AG04450 (cell line): ENCODE results near the gene CAMSAP2. TPM values are rescaled to one million over a fixed set of nuclear protein-coding genes. Genes with fewer than 3 reads are reported as not detected.

ENCODE experiments used
- CTCF ChIA-PET: fragments of 300-600, 350-600 bp; formaldehyde crosslinking; extraction: SDS; loops from one replicate; lab custom pipeline; 2022; ENCODE audit warnings: antibody characterized with exemption, inconsistent platforms; lab: Charles Lee
- POLR2A ChIA-PET: fragments of 350-600 bp; formaldehyde crosslinking; extraction: SDS; loops from one replicate; lab custom pipeline; 2021; ENCODE audit warnings: antibody characterized with exemption, inconsistent platforms; lab: Yijun Ruan, JAX
- DNase-seq: peaks from one replicate; pipeline ENCODE4 v3.0.0-alpha.2; 2011; ENCODE audit warnings: low read depth, low spot score
- H3K27ac ChIP-seq: one replicate; pipeline ENCODE4 v1.5.1; 2012; ENCODE audit warnings: low read depth, low read length, control low read depth
- H3K27me3 ChIP-seq: one replicate; pipeline ENCODE4 v1.6.0; 2012; ENCODE audit warnings: low read length; ENCODE audit not compliant: control insufficient read depth, insufficient read depth
- H3K4me3 ChIP-seq: 2 replicates; pipeline ENCODE4 v1.5.1; 2011; ENCODE audit warnings: mild to moderate bottlenecking, low read depth, low read length, control low read depth
- H3K9me3 ChIP-seq: 2 replicates; pipeline ENCODE4 v1.5.1; 2012; ENCODE audit warnings: low read length; ENCODE audit not compliant: control insufficient read depth, insufficient read depth
- polyA plus RNA-seq: library from polyadenylated mRNA; depleted of rRNA; stranded (reverse); fragments of >200 nt; gene quantifications from 2 replicates; pipeline ENCODE4 v1.2.3, GENCODE V29; 2011
- TF ChIP-seq, protein P1 (sequence below): IDR thresholded peaks from 2 replicates; pipeline ENCODE4 v1.5.1; 2011; ENCODE audit warnings: low read depth, low read length, control low read depth, inconsistent platforms

The CAMSAP2 gene
- polyA plus RNA-seq, 1 experiment = 24.2 TPM

DNA sequence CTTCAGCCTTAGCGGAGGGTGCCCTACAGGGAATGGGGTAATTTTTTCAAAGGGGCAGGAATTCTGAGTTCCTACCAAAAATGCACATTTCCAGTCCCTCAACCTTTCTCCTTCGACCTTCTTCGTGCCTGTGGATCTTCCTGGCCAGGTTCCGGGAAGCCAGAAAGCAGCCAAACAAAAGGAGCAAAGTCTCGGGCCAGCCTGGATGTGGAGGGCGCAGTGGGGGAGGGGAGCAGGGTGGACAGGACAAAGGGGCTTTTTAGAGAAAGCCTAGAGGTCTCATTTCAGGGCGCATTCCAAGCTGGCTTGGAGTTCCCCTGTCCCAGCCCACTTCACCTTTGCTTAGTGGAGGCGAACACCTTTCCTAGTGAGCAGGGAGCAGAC is 153.1 kb downstream of the CAMSAP2 start:
- no peaks in the 10 kb centered on the region; the same call in 1 of the 2 replicates for H3K9me3 ChIP-seq
- H3K27ac ChIP-seq = no peak overlapping the region
- TF ChIP-seq, protein P1, sequence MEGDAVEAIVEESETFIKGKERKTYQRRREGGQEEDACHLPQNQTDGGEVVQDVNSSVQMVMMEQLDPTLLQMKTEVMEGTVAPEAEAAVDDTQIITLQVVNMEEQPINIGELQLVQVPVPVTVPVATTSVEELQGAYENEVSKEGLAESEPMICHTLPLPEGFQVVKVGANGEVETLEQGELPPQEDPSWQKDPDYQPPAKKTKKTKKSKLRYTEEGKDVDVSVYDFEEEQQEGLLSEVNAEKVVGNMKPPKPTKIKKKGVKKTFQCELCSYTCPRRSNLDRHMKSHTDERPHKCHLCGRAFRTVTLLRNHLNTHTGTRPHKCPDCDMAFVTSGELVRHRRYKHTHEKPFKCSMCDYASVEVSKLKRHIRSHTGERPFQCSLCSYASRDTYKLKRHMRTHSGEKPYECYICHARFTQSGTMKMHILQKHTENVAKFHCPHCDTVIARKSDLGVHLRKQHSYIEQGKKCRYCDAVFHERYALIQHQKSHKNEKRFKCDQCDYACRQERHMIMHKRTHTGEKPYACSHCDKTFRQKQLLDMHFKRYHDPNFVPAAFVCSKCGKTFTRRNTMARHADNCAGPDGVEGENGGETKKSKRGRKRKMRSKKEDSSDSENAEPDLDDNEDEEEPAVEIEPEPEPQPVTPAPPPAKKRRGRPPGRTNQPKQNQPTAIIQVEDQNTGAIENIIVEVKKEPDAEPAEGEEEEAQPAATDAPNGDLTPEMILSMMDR = no peak
- H3K4me3 ChIP-seq = no peak overlapping the region
- POLR2A ChIA-PET = interaction anchor here (1.0 kb wide), 1 partner anchor 12 kb away, joined by 8 read pairs; no protein-coding TSS in a partner anchor
- DNase-seq = no peak
- H3K27me3 ChIP-seq = peaks cover 76% of the 10 kb centered on the region
- CTCF ChIA-PET = interaction anchor here (0.6 to 3.0 kb wide), 4 partner anchors 14 to 269 kb away, joined by 3 to 15 read pairs (median 8); no protein-coding TSS in a partner anchor

GRCh38 chr1:200892546-200892945 is 153.9 kb downstream of the CAMSAP2 start:
- no peak overlapping the region for H3K4me3 ChIP-seq
- H3K27me3 ChIP-seq = peaks cover 73% of the 10 kb centered on the region
- TF ChIP-seq, protein P1 = no peak
- DNase-seq = no peak
- no peak overlapping the region for H3K27ac ChIP-seq
- ChIA-PET POLR2A (no interaction called here), CTCF (no interaction called here)
- H3K9me3 ChIP-seq = no peaks in the 10 kb centered on the region; the same call in 1 of the 2 replicates

GRCh38 chr1:200892958-200893357 is 154.3 kb downstream of the CAMSAP2 start:
- ChIA-PET CTCF (no interaction called here), POLR2A (no interaction called here)
- Histone ChIP-seq H3K27me3 (peaks cover 71% of the 10 kb centered on the region), H3K4me3 (no peak overlapping the region), H3K9me3 (no peaks in the 10 kb centered on the region; the same call in 1 of the 2 replicates), H3K27ac (no peak overlapping the region)
- TF ChIP-seq, protein P1 = no peak
- no peak for DNase-seq

DNA sequence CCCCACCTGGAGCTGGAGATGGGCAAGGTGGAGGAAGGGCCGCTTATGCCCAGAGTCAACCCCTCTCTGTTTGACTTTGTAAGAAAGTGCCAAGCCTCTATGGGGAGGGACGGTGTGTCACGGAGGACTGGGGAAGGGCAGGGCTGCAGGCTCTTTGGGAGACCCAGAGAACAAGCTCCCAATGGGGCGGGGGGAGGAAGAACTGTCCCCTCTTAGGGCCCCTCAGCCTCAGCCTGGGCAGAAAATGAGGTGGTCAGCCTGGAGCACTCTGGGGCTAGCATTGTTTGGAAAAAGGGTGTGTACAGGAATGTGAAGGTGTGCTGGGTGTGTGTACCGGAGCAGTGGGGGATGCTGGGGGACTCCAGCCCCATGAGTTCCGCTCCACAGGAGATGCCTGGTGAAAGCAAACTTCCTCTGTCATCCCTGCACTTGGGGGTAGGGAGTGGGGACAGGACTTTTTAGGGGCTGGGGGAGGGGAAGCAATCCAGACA is 154.8 kb downstream of the CAMSAP2 start:
- CTCF ChIA-PET = no interaction called here
- TF ChIP-seq, protein P1 = no peak

GRCh38 chr1:200894712-200895442 is 156.2 kb downstream of the CAMSAP2 start, which contains the start of gene INAVA:
TSS of gene INAVA (plus strand) at chr1:200894900. CDS start at chr1:200898401, 3,501 bp downstream.
- Histone ChIP-seq H3K4me3 (no peak within 1 kb of the TSS), H3K27me3 (peaks cover 54% of the 10 kb centered on the region), H3K9me3 (no peaks in the 10 kb centered on the region; the same call in 1 of the 2 replicates), H3K27ac (no peak within 1 kb of the TSS)
- TF ChIP-seq, protein P1 = no peak
- ChIA-PET POLR2A (no interaction called here), CTCF (no interaction called here)
- no peak for DNase-seq

More for the DNA sequence above, 154.8 kb downstream of the CAMSAP2 start:
- POLR2A ChIA-PET = no interaction called here
- H3K9me3 ChIP-seq = no peaks in the 10 kb centered on the region; the same call in 1 of the 2 replicates
- no peak overlapping the region for H3K27ac ChIP-seq
- no peak for DNase-seq
- H3K4me3 ChIP-seq = no peak overlapping the region
- H3K27me3 ChIP-seq = peaks cover 67% of the 10 kb centered on the region
